CD4-positive, alpha-beta T cell treated with Interferon alpha-2 for 1 hour (primary cell): Measurements from ENCODE around the gene KANSL1.
"Not testable (repeated sequence)": the region's sequence is repeated elsewhere in the genome, so short reads cannot be mapped to it uniquely, and the experiment has no call there.

Experiments used
- DNase-seq, 2 donors: peaks; one replicate each; pipeline ENCODE4 v3.0.0-alpha.2; 2020 to 2022

KANSL1 gene

DNA sequence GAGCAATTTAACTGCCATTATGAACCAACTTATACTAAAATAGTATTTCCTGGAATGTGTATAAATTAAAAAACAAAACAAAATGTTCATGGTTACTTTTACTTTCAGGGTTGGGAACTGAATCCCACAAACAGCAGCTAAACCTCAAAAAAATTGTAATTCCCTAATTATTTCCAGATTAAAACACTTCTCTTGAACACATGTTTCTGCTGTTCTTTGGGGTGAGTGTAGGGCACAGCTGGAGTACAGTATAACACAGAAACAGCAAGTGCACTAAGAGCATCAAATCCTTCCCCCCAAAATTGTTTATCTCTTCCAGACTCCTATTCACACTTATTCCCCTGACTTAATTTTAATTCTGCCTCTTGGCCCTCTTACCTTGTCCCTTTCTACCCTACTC lies 56.4 kb downstream of the KANSL1 start:
- DNase-seq = no peak

DNA sequence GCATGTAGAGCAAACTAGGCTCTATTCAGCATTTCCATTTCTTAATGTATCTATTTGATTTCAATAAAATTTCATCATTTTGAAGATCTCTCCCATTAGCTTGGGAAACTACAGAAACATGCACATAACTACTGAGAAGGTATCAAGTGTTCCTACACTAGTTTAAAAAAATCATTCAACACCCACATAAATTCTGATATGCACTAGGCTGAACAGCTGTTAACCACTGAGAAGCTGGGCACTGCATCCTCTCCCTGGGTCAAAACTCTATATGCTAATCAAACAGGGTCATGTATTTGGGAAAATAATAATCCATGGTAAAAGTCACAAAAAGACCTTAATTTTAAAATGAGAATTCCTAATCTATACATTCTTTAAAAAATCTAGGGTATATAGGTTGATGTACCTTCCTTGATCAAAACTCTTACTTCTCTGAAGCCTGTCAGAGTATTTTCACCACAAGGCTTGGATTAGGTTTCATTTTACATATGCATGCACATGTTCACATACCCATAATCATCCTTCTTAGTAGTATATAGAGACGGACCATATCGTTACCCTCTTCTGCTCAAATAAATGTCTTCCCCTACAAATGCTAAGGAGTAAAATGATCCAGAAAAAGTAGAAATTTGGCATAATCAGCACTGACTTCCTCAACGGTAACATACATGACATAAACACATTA lies 57.2 kb downstream of the KANSL1 start:
- DNase-seq = no peak

DNA sequence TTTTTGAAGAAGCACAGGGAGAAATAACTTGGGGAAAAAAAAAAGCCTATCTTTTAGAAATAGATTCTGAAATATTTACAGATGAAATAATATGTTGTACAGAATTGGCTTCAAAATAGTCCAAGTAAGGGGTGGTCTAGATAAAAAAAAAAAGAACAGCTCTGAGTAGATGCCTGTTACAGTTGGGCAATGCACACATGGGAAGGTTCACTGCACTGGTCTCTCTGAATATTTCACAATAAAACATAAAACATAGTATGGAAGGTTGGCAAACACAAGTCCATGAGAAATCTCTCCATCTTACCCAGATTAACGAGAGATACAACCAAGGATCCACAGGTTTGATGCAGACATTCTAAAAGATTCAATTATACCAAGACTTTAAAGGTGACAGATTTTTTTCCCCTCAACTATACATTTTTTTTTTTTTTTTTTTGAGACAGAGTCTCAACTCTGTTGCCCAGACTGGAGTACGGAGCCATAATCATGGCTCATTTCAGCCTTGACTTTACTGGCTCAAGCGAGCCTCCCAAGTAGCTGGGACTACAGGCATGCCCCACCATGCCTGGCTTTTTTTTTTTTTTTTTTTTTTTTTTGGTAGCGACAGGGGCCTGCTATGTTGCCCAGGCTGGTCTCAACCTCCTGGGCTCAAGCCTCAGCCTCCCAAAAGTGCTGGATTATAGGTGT lies 58.0 kb downstream of the KANSL1 start:
- no peak for DNase-seq

DNA sequence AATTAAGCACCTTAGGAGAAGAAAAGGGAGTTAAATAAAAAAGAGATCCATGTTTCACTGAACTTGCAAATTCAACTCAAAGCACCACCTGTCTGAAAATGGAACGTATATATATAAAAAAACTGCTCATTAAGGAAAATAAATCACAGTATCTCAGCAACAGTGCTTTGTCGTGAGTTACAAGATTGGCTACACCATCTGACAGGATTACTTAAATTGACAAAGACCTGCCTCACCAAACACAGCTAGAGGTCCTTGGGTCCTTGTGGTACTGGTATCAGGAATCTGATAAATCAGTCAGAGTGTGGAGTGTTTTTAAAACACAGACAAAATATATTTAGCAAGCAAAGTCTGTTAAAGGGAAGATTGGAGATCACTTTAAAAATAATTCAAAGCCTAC lies 63.9 kb downstream of the KANSL1 start:
- DNase-seq = no peak

DNA sequence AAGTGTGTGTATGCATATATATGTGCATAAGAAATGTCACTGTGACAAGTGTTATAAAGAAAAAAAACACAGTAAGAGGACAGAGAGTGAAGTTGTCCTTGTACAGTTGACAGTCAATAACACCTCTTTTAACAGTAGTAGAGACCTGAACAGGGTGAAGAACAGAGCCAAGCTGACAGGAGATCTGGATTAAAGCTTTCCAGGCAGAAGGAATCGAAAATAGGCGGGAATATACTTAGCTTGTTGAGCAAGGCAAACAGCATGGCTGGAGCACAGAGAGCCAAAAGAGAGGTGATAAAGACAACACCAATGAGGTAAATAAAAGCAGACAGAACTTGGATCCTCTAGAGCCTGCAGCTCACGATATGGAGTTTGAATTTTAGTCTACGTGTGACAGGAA lies 64.8 kb downstream of the KANSL1 start:
- DNase-seq = no peak

DNA sequence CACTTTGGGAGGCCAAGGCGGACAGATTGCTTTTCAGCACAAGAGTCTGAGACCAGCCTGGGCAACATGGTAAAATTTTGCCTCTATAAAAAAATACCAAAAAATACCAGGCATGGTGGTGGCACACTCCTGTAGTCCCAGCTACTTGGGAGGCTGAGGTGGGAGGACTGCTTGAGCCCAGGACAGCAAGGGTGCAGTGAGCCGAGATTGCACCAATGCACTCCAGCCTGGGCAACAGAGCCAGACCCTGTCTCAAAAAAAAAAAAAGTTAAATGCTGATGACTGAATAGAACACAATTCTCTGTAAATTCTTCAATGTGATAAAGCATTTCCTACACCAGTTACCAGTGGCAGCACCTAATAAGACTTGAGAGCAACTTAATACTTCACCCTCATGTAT lies 65.7 kb downstream of the KANSL1 start:
- DNase-seq = no peak

DNA sequence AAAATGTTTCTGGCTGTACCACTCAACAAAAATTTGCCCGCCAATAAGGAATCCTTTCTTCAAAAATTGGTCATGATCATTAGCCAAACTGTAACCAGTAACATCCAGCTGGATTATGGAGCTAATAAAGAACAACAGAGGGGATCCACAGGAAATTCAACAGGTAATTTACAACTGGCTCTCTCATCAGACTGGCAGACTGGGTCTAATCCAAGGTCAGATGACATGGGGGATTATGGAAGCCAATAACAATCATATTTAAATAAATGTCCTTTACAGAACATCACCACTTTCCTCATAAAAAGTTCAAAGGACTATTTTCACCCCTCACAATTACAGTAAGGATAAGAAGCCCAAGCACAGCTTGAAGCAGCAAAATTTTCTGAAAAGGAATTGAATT lies 66.4 kb downstream of the KANSL1 start:
- DNase-seq = no peak

DNA sequence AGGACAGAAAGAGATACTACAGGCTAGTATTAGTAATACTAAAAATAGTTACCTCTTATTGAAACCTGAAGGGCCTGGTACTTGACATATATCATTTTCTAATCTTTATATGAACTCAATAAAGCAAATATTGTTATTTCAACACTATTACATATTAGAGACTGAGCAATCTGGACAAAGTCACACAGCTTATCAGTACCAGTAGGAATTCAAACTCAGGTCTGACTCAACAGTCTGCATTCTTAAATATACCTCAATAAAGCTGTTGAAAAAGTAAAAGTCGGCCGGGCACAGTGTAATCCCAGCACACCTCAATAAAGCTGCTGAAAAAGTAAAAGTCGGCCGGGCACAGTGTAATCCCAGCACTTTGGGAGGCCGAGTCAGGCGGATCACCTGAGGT lies 67.4 kb downstream of the KANSL1 start:
- no peak for DNase-seq

DNA sequence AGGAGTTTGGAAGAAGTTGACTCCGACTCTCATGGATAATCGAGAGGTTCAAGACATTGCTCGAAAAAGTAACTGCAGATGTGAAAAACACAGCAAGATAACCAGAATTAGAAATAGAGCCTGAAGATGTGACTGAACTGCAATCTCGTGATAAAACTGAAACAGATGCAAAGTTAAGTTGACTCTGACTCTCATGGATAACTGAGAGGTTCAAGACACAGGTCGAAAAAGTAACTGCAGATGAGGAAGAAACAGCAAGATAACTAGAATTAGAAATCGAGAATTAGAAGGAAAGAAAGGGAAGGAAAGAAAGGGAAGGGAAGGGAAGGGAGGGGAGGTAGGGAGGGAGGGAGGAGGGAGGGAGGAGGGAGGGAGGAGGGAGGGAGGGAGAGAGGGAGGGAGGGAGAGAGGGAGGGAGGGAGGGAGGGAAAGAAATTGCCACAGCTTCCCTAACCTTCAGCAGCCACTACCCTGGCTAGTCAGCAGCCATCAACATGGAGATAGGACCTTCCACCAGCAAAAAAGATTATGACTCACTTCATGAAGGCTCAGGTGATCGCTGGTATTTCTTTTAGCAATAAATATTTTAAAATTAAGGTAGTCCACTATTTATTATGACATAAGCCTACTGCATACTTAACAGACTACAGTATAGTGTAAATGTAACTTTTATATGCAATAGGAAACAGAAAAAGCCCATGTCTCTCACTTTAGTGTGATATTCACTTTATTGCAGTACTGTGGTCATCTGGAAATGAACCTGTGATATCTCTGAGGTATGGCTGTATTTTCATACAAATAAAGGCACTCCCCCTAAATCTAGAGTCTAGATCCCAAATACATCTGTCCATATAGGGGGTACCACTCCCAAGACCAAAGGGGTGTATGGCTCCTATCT lies 68.3 kb downstream of the KANSL1 start:
- DNase-seq = no peak

DNA sequence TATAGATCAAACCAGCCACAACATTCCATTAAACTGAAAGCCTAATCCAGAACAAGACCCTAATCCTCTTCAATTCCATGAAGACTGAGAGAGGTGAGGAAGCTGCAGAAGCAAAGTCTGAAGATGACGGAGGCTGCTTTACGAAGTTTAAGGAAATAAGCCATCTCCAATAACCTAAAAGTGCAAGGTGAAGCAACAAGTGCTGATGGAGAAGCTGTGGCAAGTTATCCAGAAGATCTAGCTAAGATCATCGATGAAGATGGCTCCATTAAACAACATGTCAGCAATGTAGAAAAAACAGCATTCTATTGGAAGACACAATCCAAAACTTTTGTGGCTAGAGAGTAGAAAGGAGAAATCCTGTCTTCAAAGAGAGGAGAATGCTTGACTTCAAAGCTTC lies 69.6 kb downstream of the KANSL1 start:
- DNase-seq = no peak

DNA sequence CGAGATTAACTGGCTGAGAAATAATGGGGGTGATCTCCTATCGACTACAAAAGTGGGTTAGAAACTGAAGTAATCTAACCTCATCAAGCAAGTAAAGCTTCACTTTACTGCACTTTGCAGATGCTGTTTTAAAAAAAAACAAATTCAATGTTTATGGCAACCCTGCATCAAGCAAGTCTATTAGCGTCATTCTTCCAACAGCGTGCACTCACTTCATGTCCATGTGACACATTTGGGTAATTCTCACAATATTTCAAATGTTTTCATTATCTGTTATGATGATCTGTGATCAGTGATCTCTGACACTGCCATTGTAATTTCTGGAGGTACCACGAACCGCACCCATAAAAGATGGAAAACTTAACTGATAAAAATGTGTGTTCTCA lies 70.8 kb downstream of the KANSL1 start:
- no peak for DNase-seq

DNA sequence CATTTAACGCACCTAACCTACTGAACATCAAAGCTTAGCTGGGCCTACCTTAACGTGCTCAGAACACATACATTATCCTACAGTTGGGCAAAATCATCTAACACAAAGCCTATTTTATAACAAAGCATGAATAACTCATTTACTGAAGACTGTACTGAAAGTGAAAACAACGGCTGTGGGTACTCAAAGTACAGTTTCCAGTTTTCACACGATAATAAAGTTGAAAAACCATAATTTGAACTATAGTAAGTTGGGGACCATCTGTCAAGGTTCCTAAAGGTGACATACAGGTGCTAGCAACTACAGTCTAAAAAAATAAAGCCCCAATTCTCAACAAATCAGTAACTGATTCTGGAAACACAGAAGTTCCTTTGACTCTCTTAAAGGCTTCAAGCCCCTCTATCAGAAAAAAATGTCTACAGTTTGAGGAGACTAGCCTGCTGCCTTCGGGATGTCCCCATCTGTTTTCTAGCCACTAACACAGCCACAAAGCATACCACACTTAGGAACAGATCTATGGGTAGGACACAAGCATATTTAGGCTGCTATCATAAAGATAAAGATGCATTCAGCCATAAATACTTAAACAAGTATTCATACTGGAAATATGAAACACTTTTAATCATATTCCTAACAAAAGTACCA lies 71.3 kb downstream of the KANSL1 start:
- DNase-seq = no peak

DNA sequence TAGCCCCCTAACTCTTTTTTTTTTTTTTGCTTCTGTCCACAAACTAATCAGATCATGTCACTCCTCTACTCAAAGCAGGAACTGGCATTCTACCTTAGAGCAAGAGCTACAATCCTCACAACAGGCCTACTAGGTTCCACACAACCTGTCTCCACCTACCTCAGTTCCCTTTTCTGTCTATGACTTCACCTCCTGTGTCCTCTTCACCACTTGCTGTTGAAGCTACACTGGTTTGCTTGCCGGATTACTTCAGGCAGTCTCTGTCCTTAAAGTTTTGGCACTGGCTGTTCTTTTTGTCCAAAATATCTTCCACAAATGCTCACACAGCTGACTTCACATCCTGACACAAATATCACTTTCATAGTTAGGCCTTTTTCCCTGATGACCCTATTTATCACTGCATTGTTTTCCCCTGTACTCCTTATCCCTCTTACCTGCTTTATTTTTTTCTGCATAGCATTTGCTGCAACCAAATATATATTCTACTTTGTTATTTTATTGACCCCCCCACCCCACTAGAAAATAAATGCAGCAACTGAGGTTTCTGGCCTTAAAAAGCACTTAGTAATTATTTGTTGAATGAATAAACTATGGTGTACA lies 72.0 kb downstream of the KANSL1 start:
- no peak for DNase-seq

DNA sequence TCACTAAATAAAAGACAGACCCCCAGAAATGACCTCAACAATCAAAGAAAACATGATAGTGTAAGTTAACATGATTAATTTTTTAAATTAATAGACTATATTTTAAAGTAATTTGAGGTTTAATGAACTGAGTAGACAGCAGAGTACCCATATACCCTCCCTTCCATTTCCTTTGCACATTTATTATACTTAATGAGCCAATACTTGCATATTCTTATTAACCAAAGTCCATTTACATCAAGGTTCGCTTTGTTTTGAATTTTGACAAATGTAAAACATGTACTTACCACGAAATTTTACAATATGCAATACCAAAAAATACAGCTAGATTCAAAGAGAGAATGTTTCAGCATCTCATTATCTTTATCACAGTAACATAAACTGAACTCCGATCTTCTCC lies 72.7 kb downstream of the KANSL1 start:
- no peak for DNase-seq

DNA sequence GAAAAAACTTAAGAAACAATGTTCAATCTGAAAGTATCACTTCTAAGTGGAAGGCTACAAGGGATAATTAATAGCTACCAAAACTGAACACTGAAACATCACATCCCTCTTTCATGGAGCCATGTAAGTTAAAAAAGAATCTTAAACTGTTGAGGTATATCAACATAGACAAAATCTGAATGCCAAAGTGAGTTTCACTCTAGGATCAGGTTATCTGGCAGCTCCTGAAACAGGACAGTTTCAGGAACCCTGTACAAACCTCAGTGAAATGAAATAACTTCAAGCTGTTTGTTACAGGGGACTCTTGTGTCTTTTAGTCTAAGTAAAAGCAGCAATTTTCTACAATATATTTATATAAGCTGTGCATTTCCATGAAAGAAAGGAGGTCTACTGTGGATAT lies 73.2 kb downstream of the KANSL1 start:
- no peak for DNase-seq

DNA sequence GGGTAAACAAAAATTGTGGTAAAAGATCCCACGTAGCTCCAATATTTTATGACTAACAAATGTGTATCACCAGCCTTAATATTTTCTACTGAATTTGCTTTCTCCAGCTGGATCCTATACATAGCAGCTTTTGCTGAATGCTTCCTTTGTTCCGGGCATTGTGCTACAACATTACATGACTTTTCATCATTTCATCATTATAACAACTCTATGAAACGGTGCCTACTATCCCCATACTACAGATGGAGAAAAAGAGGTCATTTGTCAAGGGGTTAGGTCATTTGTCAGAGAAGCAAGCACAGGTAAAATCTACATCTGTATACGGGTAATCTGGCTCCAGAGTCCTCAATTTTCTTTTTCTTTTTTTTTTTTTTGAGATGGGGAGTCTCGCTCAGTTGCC lies 74.3 kb downstream of the KANSL1 start:
- no peak for DNase-seq

DNA sequence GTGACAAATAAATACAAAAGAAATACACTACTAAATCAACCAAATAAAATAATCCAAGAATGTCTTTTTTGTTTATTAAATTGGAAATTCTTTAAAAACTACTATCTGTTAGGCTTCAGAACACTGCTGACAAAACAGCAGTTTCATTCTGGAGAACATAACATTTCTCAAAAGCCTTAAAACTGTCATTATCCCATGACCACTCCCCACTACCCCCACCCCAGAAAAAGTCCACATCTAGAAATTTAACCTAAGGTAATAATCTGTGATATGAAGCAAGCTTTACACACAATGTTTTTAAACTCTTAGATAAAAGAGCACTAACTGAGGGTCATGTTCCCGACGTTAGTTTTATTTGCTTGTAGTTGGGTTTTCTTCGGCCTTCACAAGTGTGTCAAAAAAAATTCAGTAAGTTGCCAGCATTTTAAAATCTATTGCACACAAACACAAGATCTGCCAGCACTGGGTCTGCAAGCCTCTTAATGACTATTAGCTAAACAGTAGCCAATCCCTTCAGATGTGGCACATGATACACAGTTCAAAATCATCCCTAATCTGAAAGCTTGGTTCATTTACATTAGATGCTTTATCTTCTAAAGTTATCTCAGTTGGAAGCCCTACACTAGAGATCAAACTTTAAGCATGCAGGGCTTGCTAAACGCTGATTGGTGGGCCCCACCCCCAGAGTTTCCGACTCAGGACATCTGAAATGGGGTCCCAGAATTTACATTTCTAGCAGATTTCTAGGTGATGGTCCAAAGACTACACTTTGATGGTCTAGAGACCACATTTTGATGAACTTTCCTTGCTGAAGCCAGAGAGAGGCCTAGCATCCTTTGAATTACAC lies 75.2 kb downstream of the KANSL1 start:
- no peak for DNase-seq

DNA sequence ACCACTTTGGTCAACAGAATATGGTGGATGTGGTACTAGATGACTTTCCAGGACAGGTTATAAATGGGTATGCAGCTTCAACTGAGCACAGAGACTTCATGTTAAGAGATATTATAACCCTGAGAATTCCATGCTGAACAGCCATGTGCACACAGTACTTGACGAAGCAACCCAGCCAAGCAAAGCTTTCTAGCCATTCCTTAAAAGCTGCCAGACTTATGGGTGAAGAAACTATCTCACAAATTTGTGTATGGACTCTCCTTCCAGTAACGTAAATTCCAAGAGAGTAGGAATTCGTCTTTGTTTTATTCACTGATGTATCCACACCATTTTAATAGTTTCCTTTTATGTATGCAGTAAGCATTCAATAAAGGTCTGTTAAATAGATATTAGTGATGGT lies 76.1 kb downstream of the KANSL1 start:
- DNase-seq = no peak

DNA sequence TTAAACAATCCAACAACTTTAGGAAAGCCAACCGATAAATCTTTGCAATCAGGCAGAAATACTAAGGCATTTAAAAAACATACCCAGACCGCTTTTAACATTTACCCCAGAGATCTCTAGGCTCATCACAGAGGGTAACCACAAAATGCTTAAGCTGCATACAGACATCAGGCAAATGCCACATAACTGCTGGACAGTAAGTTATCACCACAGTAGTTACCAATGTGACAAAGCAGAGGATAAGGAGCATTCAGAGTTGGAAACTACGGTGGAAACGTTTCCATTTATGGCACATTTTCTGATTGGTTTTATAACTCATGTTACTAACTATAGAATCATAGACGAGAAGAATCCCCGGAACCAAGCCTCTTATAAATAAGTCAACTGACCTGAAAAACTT lies 77.5 kb downstream of the KANSL1 start:
- no peak for DNase-seq

DNA sequence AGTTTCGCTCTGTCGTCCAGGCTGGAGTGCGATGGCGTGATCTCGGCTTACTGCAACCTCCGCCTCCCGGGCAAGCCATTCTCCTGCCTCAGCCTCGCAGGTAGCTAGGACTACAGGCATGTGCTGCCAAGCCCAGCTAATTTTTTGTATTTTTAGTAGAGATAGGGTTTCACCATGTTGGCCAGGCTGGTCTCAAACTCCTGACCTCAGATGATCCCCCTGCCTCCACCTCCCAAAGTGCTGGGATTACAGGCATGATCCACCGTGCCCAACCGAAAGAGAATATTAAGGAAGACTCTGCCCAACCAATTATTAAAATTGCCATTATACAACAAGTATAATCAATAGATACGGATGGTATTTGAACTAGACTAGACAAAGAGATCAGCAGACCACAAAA lies 82.0 kb downstream of the KANSL1 start:
- DNase-seq = not testable (repeated sequence)

DNA sequence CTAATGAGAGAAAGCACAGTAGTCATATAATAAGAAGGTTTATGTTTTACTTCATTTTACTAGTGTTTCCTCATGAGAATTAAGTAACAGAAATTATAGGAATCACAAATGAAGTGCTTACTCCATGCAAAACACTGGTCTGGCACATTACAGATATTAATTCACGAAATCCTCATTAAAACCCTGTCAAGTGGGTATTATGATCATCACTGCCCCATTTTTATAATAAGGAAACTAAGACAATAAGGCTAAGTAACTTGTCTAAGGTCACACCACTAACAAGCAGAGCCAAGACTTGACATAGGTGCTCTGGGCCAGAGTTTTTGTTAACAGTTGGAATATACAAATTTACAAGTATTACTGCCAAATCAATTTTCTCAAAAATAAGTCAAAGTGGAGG lies 83.0 kb downstream of the KANSL1 start:
- no peak for DNase-seq

DNA sequence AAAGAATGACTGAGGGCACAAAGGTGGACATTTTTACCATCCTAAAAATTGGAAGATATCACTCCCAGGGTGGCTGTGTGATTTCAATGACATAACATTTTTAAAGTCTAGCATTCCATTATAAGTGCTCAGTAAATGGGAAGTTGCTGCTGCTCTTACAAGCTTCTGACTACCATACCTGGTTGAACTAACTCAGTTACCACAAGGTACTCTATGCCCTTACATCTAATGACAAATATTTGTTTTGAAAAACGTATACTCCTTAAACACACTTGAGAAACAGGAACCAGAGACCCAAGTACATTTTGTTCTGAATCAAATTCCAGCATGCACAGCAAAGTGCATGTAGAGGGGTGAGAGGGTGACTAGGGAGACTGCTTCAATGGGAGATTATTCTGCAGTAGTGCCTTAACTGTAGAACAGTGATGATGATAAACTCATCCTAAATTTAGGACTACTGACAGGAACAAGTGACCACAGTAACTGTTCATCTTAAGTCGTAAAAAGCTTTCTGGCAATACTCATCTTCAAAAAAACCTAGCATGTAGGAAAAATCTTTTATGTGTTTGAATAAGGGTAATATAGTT lies 83.5 kb downstream of the KANSL1 start:
- DNase-seq = no peak
